ENCODE data around the gene FCGR2B. TPM values are rescaled to one million over a fixed set of nuclear protein-coding genes. Genes with fewer than 3 reads are reported as not detected.

The FCGR2B gene
- not detected in 2 replicates for total RNA-seq

DNA sequence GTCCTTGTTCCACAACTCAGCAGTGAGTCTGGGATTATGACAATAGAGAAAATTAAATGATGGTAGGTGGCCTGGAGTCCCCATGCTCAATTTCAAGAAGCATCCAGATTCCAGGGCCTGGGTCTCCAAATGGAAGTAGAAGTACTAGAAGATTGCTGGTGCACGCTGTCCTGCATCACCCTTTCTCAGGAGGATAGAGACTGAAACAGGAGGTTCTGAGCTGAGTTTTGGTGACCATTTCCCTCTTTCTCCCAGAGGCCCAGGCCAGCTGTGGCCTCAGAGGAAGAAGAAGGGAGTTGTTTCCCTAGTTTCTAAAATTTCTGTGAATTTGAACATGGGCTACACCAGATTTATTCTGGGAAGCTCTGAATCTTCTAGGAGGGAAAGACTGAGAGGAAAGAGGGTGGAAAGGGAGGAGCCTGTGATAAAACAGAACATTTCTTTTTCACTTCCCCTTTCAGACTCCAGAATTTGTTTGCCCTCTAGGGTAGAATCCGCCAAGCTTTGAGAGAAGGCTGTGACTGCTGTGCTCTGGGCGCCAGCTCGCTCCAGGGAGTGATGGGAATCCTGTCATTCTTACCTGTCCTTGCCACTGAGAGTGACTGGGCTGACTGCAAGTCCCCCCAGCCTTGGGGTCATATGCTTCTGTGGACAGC lies at the start of gene FCGR2B:
TSS of gene FCGR2B (plus strand) at position 460 of the 656 bp plus-strand sequence. CDS start at position 559, 99 bp downstream.

DNA sequence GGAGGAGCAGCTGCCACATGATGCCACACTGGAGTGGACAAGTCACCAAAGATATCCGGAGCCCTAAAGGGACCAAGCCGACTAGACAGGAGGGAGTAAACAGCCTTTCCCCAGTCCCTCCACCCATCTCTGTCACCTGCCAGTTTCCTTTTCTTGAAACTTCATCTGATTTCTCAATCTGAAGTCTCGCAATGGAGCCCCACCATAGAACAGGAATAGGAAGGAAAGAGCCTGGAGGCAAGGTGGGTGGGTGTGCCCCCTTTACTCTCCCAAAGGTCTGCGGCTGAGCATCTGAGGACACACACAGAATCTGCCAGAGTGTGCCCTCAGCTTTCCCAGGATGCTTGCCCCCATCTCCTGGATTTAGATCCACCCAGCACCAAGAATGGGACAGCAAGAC lies 31.9 kb upstream of the FCGR2B start, which contains the start of gene FCGR3B:
TSS of gene FCGR3B (minus strand) at position 101 of the 400 bp plus-strand sequence. CDS start at position 19, 82 bp downstream.

DNA sequence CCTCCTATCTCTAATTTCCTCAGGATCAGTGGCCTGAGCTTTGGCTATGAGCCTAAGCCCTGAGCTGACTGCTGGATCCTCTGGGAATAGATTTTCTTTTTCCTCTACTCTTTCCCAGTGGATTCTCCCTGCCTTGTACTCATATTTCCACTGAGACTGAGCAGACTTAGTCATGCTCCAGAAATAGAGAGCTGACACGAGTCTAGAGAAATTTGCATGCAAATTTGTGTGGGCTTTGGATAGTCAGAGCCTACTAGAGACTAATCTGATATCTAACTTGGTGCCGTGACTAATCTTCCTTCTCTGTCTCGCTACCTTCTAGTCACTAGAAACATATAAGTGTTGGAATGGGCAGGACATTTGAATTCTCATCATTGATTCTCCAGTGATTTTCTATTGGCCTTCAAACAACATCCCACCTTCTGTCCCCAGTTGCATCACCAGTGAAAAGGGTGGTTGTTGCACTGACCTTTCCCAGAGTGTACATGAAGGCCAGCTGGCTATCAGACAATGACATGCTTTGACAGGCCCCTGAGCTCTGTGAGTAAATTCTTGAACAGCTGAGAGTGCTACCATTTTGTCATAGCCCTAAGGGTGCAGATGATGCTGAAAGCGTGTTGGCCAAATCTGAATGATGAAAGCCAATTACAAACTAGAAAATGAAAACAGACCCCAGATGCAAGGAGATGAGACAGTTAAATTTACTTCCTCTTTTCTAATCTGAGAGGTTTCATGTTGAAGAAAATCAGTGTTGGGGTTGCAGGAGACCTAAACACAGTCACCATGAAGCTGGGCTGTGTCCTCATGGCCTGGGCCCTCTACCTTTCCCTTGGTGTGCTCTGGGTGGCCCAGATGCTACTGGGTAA lies 43.8 kb downstream of the FCGR2B start, which contains the start of gene FCRLA:
TSS of gene FCRLA (plus strand) at position 748 of the 866 bp plus-strand sequence. CDS start at position 784, 36 bp downstream.

DNA sequence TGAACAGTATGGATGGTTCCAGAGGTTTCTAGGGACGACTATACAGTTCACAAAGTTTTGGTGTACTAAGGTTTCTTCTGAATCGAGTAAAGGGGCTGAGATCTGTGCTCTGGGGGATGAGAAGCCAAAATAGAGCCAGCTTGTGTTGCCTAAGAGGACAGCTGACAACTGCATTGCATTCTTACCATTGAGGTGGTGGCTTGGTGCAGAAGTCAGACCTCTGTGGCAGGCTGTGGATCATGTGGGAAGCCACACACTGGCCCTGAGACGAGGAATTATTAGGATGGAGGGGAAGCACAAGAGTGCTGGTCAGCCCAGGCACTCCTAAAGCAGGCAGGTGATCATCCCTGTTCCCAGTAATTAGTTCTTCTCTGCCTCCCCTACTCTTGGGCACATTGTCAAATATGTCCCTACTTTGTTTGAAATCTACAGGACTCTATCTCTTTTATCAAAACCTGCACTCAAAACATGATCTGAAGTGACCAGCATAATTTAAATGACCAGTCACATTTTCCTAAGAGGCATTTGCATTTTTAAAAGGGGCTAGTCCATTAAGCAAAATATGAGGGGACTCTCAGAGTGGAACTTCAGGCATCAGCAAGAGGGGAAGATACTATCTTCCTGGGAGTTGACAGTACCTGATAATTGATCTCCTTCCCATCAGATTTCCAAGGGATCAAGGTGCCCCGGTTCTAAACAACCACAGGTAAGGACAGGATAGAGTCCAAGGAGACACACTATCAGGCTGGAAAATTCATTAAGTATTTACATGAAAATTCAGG lies 58.2 kb downstream of the FCGR2B start, which contains the start of gene FCRLB:
TSS of gene FCRLB (plus strand) at position 589 of the 782 bp plus-strand sequence. CDS start 1,129 bp downstream, outside the sequence.

Other genes with a start within 250 kb of the FCGR2B start
- 0.86 and 2.1 TPM in 2 replicates for gene FCGR2A, start 157.7 kb upstream of the FCGR2B start, total RNA-seq
- gene HSPA6, start 138.6 kb upstream of the FCGR2B start, total RNA-seq: under 0.01 TPM in 1 of 2 replicates, not detected in the other
- not detected in 2 replicates for gene FCGR3A, start 113.3 kb upstream of the FCGR2B start, total RNA-seq
- not detected in 2 replicates for gene FCGR3B, start 32.0 kb upstream of the FCGR2B start, total RNA-seq
- gene FCRLA, start 44.1 kb downstream of the FCGR2B start, total RNA-seq: 1.2 and 4.6 TPM in 2 replicates
- 9.5 and 11.5 TPM in 2 replicates for gene FCRLB, start 58.4 kb downstream of the FCGR2B start, total RNA-seq
- gene DUSP12, start 86.6 kb downstream of the FCGR2B start, total RNA-seq: 19.9 and 37.9 TPM in 2 replicates
- gene ATF6, start 103.2 kb downstream of the FCGR2B start, total RNA-seq: 21.6 and 21.8 TPM in 2 replicates